Activated naive CD4-positive, alpha-beta T cell treated with anti-CD3 and anti-CD28 coated beads, Interleukin-2, amount 50 U/mL, for 24 hours (primary cell): ENCODE results near the gene EFR3B.
"Not testable (repeated sequence)": the region's sequence is repeated elsewhere in the genome, so short reads cannot be mapped to it uniquely, and the experiment has no call there.

Source experiments
- H3K27ac Mint-ChIP-seq: one replicate; pipeline ENCODE4 v1.8.0; 2021; ENCODE audit warnings: mild to moderate bottlenecking, mixed read lengths
- H3K27me3 Mint-ChIP-seq: one replicate; pipeline ENCODE4 v1.8.0; 2021; ENCODE audit warnings: mixed read lengths
- H3K36me3 Mint-ChIP-seq: one replicate; pipeline ENCODE4 v1.8.0; 2021; ENCODE audit warnings: mixed read lengths
- H3K4me1 Mint-ChIP-seq: one replicate; pipeline ENCODE4 v1.8.0; 2021; ENCODE audit warnings: mixed read lengths
- H3K4me3 Mint-ChIP-seq: one replicate; pipeline ENCODE4 v1.8.0; 2021; ENCODE audit warnings: mild to moderate bottlenecking, mixed read lengths
- H3K9me3 Mint-ChIP-seq: one replicate; pipeline ENCODE4 v1.8.0; 2021; ENCODE audit warnings: mixed read lengths

The EFR3B gene

GRCh38 chr2:25041928-25042320 is at the start of gene EFR3B:
Gene EFR3B (plus strand): TSS chr2:25042076. CDS start chr2:25042313, 237 bp downstream.
- Mint-ChIP-seq H3K4me1 (peaks cover 28% of the 10 kb centered on the region), H3K27ac (no peak within 1 kb of the TSS), H3K4me3 (peak within 1 kb of the TSS; percentile 85), H3K27me3 (peaks cover 32% of the 10 kb centered on the region), H3K9me3 (no peaks in the 10 kb centered on the region), H3K36me3 (no peaks in the 10 kb centered on the region)

- H3K27me3 Mint-ChIP-seq = peaks cover 9% of the 10 kb centered on the region
- H3K9me3 Mint-ChIP-seq = no peaks in the 10 kb centered on the region
- H3K4me1 Mint-ChIP-seq = no peaks in the 10 kb centered on the region
- no peak overlapping the region for H3K4me3 Mint-ChIP-seq
- no peak overlapping the region for H3K27ac Mint-ChIP-seq
- H3K36me3 Mint-ChIP-seq = no peaks in the 10 kb centered on the region
Measured at GRCh38 chr2:24993406-24994145, 48.3 kb upstream of the EFR3B start.

GRCh38 chr2:24994146-24994724 is 47.6 kb upstream of the EFR3B start:
- Mint-ChIP-seq H3K4me3 (no peak overlapping the region), H3K27ac (no peak overlapping the region), H3K27me3 (peaks cover 9% of the 10 kb centered on the region), H3K4me1 (no peaks in the 10 kb centered on the region), H3K36me3 (no peaks in the 10 kb centered on the region), H3K9me3 (no peaks in the 10 kb centered on the region)

- not testable (repeated sequence) for H3K4me1 Mint-ChIP-seq, H3K4me3 Mint-ChIP-seq, H3K27ac Mint-ChIP-seq, H3K36me3 Mint-ChIP-seq, H3K9me3 Mint-ChIP-seq, H3K27me3 Mint-ChIP-seq
Measured at GRCh38 chr2:24999097-24999496, 42.8 kb upstream of the EFR3B start.

- H3K27ac Mint-ChIP-seq = no peak overlapping the region
- H3K27me3 Mint-ChIP-seq = no peaks in the 10 kb centered on the region
- H3K4me1 Mint-ChIP-seq = no peaks in the 10 kb centered on the region
- H3K9me3 Mint-ChIP-seq = no peaks in the 10 kb centered on the region
- H3K36me3 Mint-ChIP-seq = peaks cover 5% of the 10 kb centered on the region
- H3K4me3 Mint-ChIP-seq = no peak overlapping the region
Measured at GRCh38 chr2:25000036-25000435, 41.8 kb upstream of the EFR3B start.

GRCh38 chr2:25000503-25001324 is 41.2 kb upstream of the EFR3B start:
- H3K9me3 Mint-ChIP-seq = no peaks in the 10 kb centered on the region
- no peaks in the 10 kb centered on the region for H3K27me3 Mint-ChIP-seq
- H3K4me3 Mint-ChIP-seq = no peak overlapping the region
- H3K4me1 Mint-ChIP-seq = no peaks in the 10 kb centered on the region
- H3K27ac Mint-ChIP-seq = no peak overlapping the region
- peaks cover 5% of the 10 kb centered on the region for H3K36me3 Mint-ChIP-seq

GRCh38 chr2:25001325-25001637 is 40.6 kb upstream of the EFR3B start:
- Mint-ChIP-seq H3K27me3 (no peaks in the 10 kb centered on the region), H3K4me1 (no peaks in the 10 kb centered on the region), H3K4me3 (no peak overlapping the region), H3K27ac (no peak overlapping the region), H3K9me3 (no peaks in the 10 kb centered on the region), H3K36me3 (peaks cover 9% of the 10 kb centered on the region)

GRCh38 chr2:25002066-25002465 is 39.8 kb upstream of the EFR3B start:
- Mint-ChIP-seq H3K27ac (no peak overlapping the region), H3K36me3 (peaks cover 9% of the 10 kb centered on the region), H3K9me3 (no peaks in the 10 kb centered on the region), H3K27me3 (no peaks in the 10 kb centered on the region), H3K4me1 (no peaks in the 10 kb centered on the region), H3K4me3 (no peak overlapping the region)

- Mint-ChIP-seq H3K27me3 (no peaks in the 10 kb centered on the region), H3K27ac (no peak overlapping the region), H3K4me3 (no peak overlapping the region), H3K36me3 (peaks cover 4% of the 10 kb centered on the region), H3K4me1 (no peaks in the 10 kb centered on the region), H3K9me3 (no peaks in the 10 kb centered on the region)
Measured at GRCh38 chr2:25009954-25010353, 31.9 kb upstream of the EFR3B start.

GRCh38 chr2:25011342-25011741 is 30.5 kb upstream of the EFR3B start:
- H3K4me3 Mint-ChIP-seq, H3K36me3 Mint-ChIP-seq, H3K27ac Mint-ChIP-seq, H3K4me1 Mint-ChIP-seq, H3K27me3 Mint-ChIP-seq, H3K9me3 Mint-ChIP-seq: not testable (repeated sequence)

GRCh38 chr2:25014631-25015030 is 27.2 kb upstream of the EFR3B start:
- H3K36me3 Mint-ChIP-seq = no peaks in the 10 kb centered on the region
- H3K4me1 Mint-ChIP-seq = no peaks in the 10 kb centered on the region
- H3K9me3 Mint-ChIP-seq = no peaks in the 10 kb centered on the region
- no peaks in the 10 kb centered on the region for H3K27me3 Mint-ChIP-seq
- H3K4me3 Mint-ChIP-seq = no peak overlapping the region
- H3K27ac Mint-ChIP-seq = no peak overlapping the region

- no peaks in the 10 kb centered on the region for H3K9me3 Mint-ChIP-seq
- H3K4me1 Mint-ChIP-seq = no peaks in the 10 kb centered on the region
- no peak overlapping the region for H3K4me3 Mint-ChIP-seq
- H3K36me3 Mint-ChIP-seq = peaks cover 3% of the 10 kb centered on the region
- H3K27ac Mint-ChIP-seq = no peak overlapping the region
- no peaks in the 10 kb centered on the region for H3K27me3 Mint-ChIP-seq
Measured at GRCh38 chr2:25018681-25019080, 23.2 kb upstream of the EFR3B start.

GRCh38 chr2:25021791-25022362 is 20.0 kb upstream of the EFR3B start:
- no peaks in the 10 kb centered on the region for H3K4me1 Mint-ChIP-seq
- H3K36me3 Mint-ChIP-seq = peaks cover 3% of the 10 kb centered on the region
- no peaks in the 10 kb centered on the region for H3K9me3 Mint-ChIP-seq
- H3K27ac Mint-ChIP-seq = no peak overlapping the region
- no peaks in the 10 kb centered on the region for H3K27me3 Mint-ChIP-seq
- no peak overlapping the region for H3K4me3 Mint-ChIP-seq

- Mint-ChIP-seq H3K27ac (no peak overlapping the region), H3K36me3 (peaks cover 3% of the 10 kb centered on the region), H3K9me3 (no peaks in the 10 kb centered on the region), H3K27me3 (no peaks in the 10 kb centered on the region), H3K4me3 (no peak overlapping the region), H3K4me1 (no peaks in the 10 kb centered on the region)
Measured at GRCh38 chr2:25023333-25023732, 18.5 kb upstream of the EFR3B start.

GRCh38 chr2:25025229-25026007 is 16.5 kb upstream of the EFR3B start:
- H3K4me3 Mint-ChIP-seq = no peak overlapping the region
- H3K27ac Mint-ChIP-seq = no peak overlapping the region
- H3K27me3 Mint-ChIP-seq = no peaks in the 10 kb centered on the region
- H3K36me3 Mint-ChIP-seq = peaks cover 3% of the 10 kb centered on the region
- no peaks in the 10 kb centered on the region for H3K9me3 Mint-ChIP-seq
- peaks cover 10% of the 10 kb centered on the region for H3K4me1 Mint-ChIP-seq
